ENCODE results near the gene BCAT1.

Gene BCAT1

GRCh38 chr12:24803430-24804245 lies 145.3 kb downstream of the BCAT1 start:
- no peak for FAIRE-seq

- no peak for FAIRE-seq
Measured at GRCh38 chr12:24798335-24798734, 150.6 kb downstream of the BCAT1 start.

- FAIRE-seq: no peak
Measured at GRCh38 chr12:24797901-24798300, 151.0 kb downstream of the BCAT1 start.

GRCh38 chr12:24796876-24797275 lies 152.0 kb downstream of the BCAT1 start:
- no peak for FAIRE-seq

GRCh38 chr12:24795699-24796347 lies 153.1 kb downstream of the BCAT1 start:
- no peak for FAIRE-seq

GRCh38 chr12:24791622-24792021 lies 157.3 kb downstream of the BCAT1 start:
- FAIRE-seq: no peak

- no peak for FAIRE-seq
Measured at GRCh38 chr12:24788886-24789285, 160.0 kb downstream of the BCAT1 start.

GRCh38 chr12:24780697-24781368 lies 168.1 kb downstream of the BCAT1 start:
- no peak for FAIRE-seq

GRCh38 chr12:24778486-24779304 lies 170.2 kb downstream of the BCAT1 start:
- FAIRE-seq: no peak

GRCh38 chr12:24777359-24777758 lies 171.5 kb downstream of the BCAT1 start:
- FAIRE-seq: no peak

- FAIRE-seq: no peak
Measured at GRCh38 chr12:24776861-24777260, 172.0 kb downstream of the BCAT1 start.

GRCh38 chr12:24775073-24775472 lies 173.8 kb downstream of the BCAT1 start:
- FAIRE-seq: no peak

GRCh38 chr12:24773996-24774395 lies 174.9 kb downstream of the BCAT1 start:
- no peak for FAIRE-seq

GRCh38 chr12:24772813-24773212 lies 176.1 kb downstream of the BCAT1 start:
- no peak for FAIRE-seq

- no peak for FAIRE-seq
Measured at GRCh38 chr12:24770821-24771220, 178.1 kb downstream of the BCAT1 start.

GRCh38 chr12:24770334-24770733 lies 178.6 kb downstream of the BCAT1 start:
- FAIRE-seq: no peak

- no peak for FAIRE-seq
Measured at GRCh38 chr12:24769682-24770081, 179.2 kb downstream of the BCAT1 start.

- FAIRE-seq: no peak
Measured at GRCh38 chr12:24768415-24768814, 180.5 kb downstream of the BCAT1 start.

GRCh38 chr12:24767016-24767415 lies 181.9 kb downstream of the BCAT1 start:
- no peak for FAIRE-seq

- no peak for FAIRE-seq
Measured at GRCh38 chr12:24764712-24765111, 184.2 kb downstream of the BCAT1 start.

- no peak for FAIRE-seq
Measured at GRCh38 chr12:24760606-24761378, 188.1 kb downstream of the BCAT1 start.

- no peak for FAIRE-seq
Measured at GRCh38 chr12:24760162-24760561, 188.7 kb downstream of the BCAT1 start.

Data from colon (tissue), 2 donors.